ENCODE data around the gene TLX3. TPM values are rescaled to one million over a fixed set of nuclear protein-coding genes. Genes with fewer than 3 reads are reported as not detected.

TLX3 gene
- total RNA-seq, 1 experiment from 2014 or later, result not detected

DNA sequence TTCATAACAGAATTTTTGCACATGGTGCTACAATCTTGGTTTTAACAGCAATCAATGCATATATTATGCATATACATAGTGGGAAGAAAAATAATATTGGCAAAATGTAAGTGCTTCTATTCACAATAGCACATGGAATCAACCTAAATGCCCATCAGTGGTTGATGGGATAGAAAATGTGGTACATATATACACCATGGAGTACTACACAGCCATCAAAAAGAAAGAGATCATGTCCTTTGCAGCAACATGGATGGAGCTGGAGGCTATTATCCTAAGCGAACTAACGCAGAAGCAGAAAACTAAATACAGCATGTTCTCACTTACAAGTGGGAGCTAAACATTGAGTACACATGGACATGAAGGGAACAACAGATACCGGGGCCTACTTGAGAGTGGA is 37.2 kb upstream of the TLX3 start:
- Mint-ChIP-seq H3K27ac (no peak overlapping the region), H3K27me3 (ENCODE audit: low read depth) (no peaks in the 10 kb centered on the region), H3K4me1 (peaks cover 2 to 6% of the 10 kb centered on the region in 2 experiments), H3K9me3 (no peaks in the 10 kb centered on the region), H3K36me3 (ENCODE audit: insufficient read depth in 1 of 3, low read depth in 3 of 3) (no peaks in the 10 kb centered on the region), H3K4me3 (no peak overlapping the region)
- H3K4me1 ChIP-seq (ENCODE audit: insufficient read depth, low read length), result no peaks in the 10 kb centered on the region
- no peak overlapping the region for H3K23ac ChIP-seq (ENCODE audit: insufficient read length, low read depth, low read length)
- no peak overlapping the region for H2BK5ac ChIP-seq (ENCODE audit: insufficient read length, low read length)
- H3K4me2 ChIP-seq (ENCODE audit: insufficient read depth, insufficient read length, low read length), result no peak overlapping the region
- no peaks in the 10 kb centered on the region for H3K23me2 ChIP-seq (ENCODE audit: insufficient read length, low read depth, low read length, poor library complexity, severe bottlenecking)
- H2AFZ ChIP-seq (ENCODE audit: low read length), result no peak overlapping the region
- no peaks in the 10 kb centered on the region for H3K79me1 ChIP-seq (ENCODE audit: insufficient read depth, low read depth, low read length, poor library complexity, severe bottlenecking)
- H3K14ac ChIP-seq (ENCODE audit: insufficient read depth, low read length), result no peak overlapping the region
- no peak for TF ChIP-seq CTCF (conservative IDR thresholded peaks at IDR 0.05)
- no peak for DNase-seq
- H2AK5ac ChIP-seq (ENCODE audit: insufficient read length, low read length), result no peak overlapping the region
- no peak overlapping the region for H3K9ac ChIP-seq (ENCODE audit: extremely low read depth, insufficient read length, low read length)
- H2BK12ac ChIP-seq (ENCODE audit: insufficient read length, low read depth, low read length), result no peak overlapping the region
- H3K56ac ChIP-seq (ENCODE audit: insufficient read length, low read depth, low read length), result no peak overlapping the region
- H2BK20ac ChIP-seq (ENCODE audit: low read depth, low read length, poor library complexity, severe bottlenecking), result no peak overlapping the region
- no peaks in the 10 kb centered on the region for H4K20me1 ChIP-seq (ENCODE audit: control insufficient read depth, insufficient read depth, insufficient read length)
- no peak overlapping the region for H3K27ac ChIP-seq (ENCODE audit: insufficient read length, low read depth, low read length)
- H3K79me2 ChIP-seq (ENCODE audit: insufficient read depth, low read length), result no peaks in the 10 kb centered on the region
- no peak overlapping the region for H3K18ac ChIP-seq (ENCODE audit: insufficient read length, low read depth, low read length)
- no peak overlapping the region for H2BK15ac ChIP-seq (ENCODE audit: low read depth, low read length)
- H3K27me3 ChIP-seq (ENCODE audit: insufficient read depth, low read length), result no peaks in the 10 kb centered on the region
- no peak overlapping the region for H4K8ac ChIP-seq (replicated peaks; ENCODE audit: insufficient read length, low read depth, low read length)
- H4K91ac ChIP-seq (ENCODE audit: insufficient read length, low read depth, low read length), result no peak overlapping the region
- no CpG with 5 or more reads among the region's 3 CpGs for WGBS (ENCODE audit: extremely low coverage, insufficient read length, low lambda C conversion rate)
- no peak overlapping the region for H3T11ph ChIP-seq (ENCODE audit: low read length)
- H3K9me3 ChIP-seq (ENCODE audit: control insufficient read depth, low read depth, low read length), result no peaks in the 10 kb centered on the region
- no peak overlapping the region for H2BK120ac ChIP-seq (ENCODE audit: low read depth, low read length, poor library complexity, severe bottlenecking)
- no peak overlapping the region for H3K4ac ChIP-seq (ENCODE audit: low read depth, low read length)
- H4K5ac ChIP-seq (ENCODE audit: insufficient read length, low read depth, low read length), result no peak overlapping the region
